ENCODE measurements around the gene SULT1A1. TPM values are rescaled to one million over a fixed set of nuclear protein-coding genes. Genes with fewer than 3 reads are reported as not detected.

The SULT1A1 gene
- total and polyA plus RNA-seq, 2 of the 13 experiments (the other 11 are each of a cell fraction or from before 2014, with no cell fraction given) = 114 to 147 TPM

GRCh38 chr16:28617874-28618273, 8.0 kb upstream of the SULT1A1 start (continued):
- TF ChIP-seq FUBP1 (CRISPR knock-in tag; IDR thresholded peaks at IDR 0.05; ENCODE audit: borderline replicate concordance) (no peak), DMAP1 (CRISPR knock-in tag; IDR thresholded peaks at IDR 0.05) (no peak), PRDM4 (CRISPR knock-in tag; IDR thresholded peaks at IDR 0.05; ENCODE audit: borderline replicate concordance) (no peak), ZNF552 (CRISPR knock-in tag; IDR thresholded peaks at IDR 0.05; ENCODE audit: borderline replicate concordance) (no peak), CBX2 (IDR thresholded peaks at IDR 0.05; ENCODE audit: low read depth, low read length) (no peak), CBX2 (CRISPR knock-in tag; IDR thresholded peaks at IDR 0.05; ENCODE audit: low read depth) (no peak), HOMEZ (CRISPR knock-in tag; IDR thresholded peaks at IDR 0.05; ENCODE audit: low read depth) (no peak), ZNF331 (CRISPR knock-in tag; IDR thresholded peaks at IDR 0.05) (no peak), ZKSCAN5 (CRISPR knock-in tag; IDR thresholded peaks at IDR 0.05) (no peak), FOSL2 (CRISPR knock-in tag; IDR thresholded peaks at IDR 0.05) (no peak), DBP (CRISPR knock-in tag; IDR thresholded peaks at IDR 0.05; ENCODE audit: not compliant biosample characterization) (no peak), SP4 (CRISPR knock-in tag; IDR thresholded peaks at IDR 0.05) (no peak), NBN (conservative IDR thresholded peaks at IDR 0.05) (no peak), E2F5 (CRISPR knock-in tag; conservative IDR thresholded peaks at IDR 0.05) (no peak), ZNF674 (CRISPR knock-in tag; IDR thresholded peaks at IDR 0.05; ENCODE audit: low read depth) (no peak), STAG1 (CRISPR knock-in tag; IDR thresholded peaks at IDR 0.05) (no peak), ADNP (CRISPR knock-in tag; IDR thresholded peaks at IDR 0.05) (no peak), REXO4 (CRISPR knock-in tag; IDR thresholded peaks at IDR 0.05; ENCODE audit: borderline replicate concordance) (no peak), ETS1 (CRISPR knock-in tag; IDR thresholded peaks at IDR 0.05) (no peak)
